Right renal pelvis (tissue), 4 donors: ENCODE measurements around the gene ACYP2. TPM values are rescaled to one million over a fixed set of nuclear protein-coding genes. Genes with fewer than 3 reads are reported as not detected.
"Not testable (repeated sequence)": the region's sequence is repeated elsewhere in the genome, so short reads cannot be mapped to it uniquely, and the experiment has no call there.

Source experiments
- DNase-seq, 4 donors: peaks; one replicate each; pipeline ENCODE4 v3.0.0-alpha.2; 2013; ENCODE audit warnings: low read depth in 4 of 4, low spot score in 3 of 4, missing footprints in 1 of 4
- polyA plus RNA-seq, 4 donors: library from polyadenylated mRNA; unstranded; fragments of 120-200 nt; gene quantifications; one replicate each; pipeline ENCODE4 v1.2.1, GENCODE V29; 2013; ENCODE audit not compliant: insufficient read length in 4 of 4

Gene ACYP2
- polyA plus RNA-seq, 4 donors: 18.7 to 23.9 (median 22.4) TPM

- not testable (repeated sequence) for DNase-seq
Measured at GRCh38 chr2:54096141-54096540, 19.3 kb upstream of the ACYP2 start.

DNA sequence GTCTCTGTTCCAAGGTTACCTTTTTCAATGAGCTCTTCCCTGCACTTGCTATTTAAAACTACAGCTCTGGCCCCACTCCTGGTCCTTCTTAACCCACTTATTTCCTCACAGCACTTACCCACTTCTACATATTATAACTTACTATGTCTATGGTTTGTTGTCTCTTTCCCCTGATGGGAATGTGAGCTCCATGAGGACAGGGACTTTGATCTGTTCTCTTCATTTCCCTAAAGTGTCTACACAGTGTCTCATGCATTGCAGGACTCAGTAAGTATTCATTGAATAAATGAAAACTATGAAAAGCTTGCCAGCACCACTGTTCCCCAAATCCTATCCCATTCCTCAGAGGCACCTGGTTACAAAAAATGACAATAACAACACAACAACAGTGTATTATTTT is 18.3 kb upstream of the ACYP2 start:
- no peak for DNase-seq

DNA sequence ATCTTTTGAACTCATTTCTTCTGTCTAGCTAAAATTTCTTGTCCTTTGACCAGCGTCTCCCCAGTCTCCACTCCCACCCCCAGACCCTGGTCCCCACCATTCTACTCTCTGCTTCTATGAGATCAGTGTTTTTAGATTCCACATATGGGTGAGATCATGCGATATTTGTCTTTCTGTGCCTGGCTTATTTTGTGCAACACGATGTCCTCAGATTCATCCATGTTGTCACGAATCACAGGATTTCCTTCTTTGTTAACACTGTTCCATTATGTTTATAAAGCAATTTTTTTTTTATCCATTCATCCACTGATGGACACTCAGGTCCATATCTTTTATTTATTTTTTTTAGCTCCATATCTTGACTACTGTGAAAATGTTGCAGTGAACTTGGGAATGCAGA is 16.0 kb upstream of the ACYP2 start:
- no peak for DNase-seq

DNA sequence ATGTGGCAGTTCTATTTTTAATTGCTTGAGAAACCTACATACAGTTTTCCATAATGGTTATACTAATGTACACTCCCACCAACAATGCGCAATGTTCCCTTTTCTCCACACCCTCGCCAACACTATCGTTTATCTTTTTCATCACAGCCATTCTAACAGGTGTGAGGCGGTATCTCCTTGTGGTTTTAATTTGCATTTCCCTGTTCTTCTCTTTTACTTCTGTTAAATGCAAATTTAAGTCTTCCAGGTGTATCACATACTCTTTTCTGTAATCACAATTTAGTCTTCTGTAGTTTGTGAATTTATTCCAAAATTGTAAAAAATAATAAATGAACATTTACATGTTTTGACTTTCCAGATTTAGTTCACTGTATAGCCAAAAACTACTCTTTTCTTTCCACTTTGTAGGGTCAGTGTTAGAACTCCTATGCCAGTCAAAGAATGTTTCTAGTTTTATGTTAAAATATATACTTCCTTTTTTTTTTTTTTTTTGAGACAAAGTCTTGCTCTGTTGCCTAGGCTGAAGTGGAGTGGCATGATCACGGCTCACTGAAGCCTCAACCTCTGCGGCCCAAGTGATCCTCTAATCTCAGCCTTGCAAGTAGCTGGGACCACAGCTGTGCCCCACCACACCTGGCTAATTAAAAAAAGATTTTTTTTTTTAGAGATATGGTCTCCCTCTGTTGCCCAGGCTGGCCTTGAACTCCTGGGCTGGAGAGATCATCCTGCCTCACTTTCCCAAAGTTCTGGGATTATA is 15.4 kb upstream of the ACYP2 start:
- no peak for DNase-seq

DNA sequence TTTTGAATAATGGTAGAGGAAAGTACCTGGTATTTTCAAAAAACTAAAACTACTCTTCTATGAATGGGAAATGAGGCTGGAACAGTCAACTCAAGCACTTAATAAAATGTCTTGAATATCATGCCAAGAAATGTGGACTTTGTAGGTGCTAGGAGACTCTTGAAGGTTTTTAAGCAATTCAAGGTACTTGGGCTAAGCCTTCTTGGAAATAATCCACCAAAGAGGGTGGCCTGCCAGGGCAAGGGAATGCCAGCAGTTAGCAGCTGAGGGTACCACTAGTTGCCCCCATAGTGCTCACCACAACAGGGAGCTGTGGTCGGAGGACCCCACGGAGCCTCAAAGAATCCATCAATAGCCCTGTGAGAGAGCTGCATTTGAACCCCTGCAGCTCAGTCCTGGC is 14.6 kb upstream of the ACYP2 start:
- DNase-seq: no peak

- DNase-seq: no peak
Measured at GRCh38 chr2:54103454-54104314, 11.7 kb upstream of the ACYP2 start.

DNA sequence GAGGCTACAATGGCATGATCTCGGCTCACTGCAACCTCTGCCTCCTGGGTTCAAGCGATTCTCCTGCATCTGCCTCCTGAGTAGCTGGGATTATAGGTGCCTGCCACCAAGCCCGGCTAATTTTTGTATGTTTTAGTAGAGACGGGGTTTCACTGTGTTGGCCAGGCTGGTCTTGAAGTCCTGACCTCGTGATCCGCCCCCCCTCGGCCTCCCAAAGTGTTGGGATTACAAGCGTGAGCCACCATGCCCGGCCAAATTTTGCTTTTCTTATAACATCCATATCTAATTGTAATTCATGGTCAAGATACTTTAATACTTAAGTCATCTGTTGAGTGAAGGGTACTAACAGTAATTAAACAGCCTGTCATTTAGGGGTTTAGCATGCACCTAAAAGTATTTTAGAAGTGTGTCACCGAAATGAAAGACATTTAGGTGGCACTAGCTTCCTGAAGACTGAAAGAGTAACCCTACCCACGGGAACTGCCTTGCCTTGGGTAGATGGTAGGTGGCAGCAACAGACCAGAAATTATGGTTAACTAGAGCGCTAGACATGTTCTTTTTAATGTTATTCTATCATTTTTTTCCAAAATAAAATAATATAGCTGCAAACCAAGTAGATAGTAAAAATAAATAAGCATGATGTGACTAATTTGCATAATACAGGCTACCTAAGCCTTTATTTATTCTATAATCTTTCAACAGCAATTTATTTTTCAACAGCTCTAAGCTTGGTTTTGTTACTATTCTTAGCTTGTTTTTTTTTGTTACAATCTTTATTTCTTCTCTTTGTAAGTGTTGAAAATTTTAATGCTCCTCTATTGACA is 8.6 kb upstream of the ACYP2 start:
- DNase-seq: no peak

- DNase-seq: no peak
Measured at GRCh38 chr2:54107455-54107764, 8.0 kb upstream of the ACYP2 start.

GRCh38 chr2:54107903-54108615 is 7.4 kb upstream of the ACYP2 start:
- no peak for DNase-seq

DNA sequence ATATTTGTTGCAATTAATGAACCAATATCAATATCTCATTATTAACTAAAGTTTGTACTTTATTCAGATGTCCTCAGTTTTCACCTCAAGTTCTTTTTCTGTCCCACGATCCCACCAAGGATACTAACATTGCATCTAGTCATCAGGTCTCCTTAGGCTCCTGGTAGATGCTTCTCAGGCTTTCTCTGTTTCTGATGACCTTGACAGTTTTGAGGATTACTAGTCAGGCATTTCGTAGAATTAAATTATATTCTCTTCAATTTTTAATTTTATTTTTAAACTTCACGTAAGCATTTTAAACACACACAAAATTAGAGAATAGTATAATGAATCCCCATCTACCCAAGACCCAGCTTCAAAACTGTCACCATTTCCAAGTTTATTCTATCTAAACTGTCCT is 5.6 kb upstream of the ACYP2 start:
- no peak for DNase-seq

DNA sequence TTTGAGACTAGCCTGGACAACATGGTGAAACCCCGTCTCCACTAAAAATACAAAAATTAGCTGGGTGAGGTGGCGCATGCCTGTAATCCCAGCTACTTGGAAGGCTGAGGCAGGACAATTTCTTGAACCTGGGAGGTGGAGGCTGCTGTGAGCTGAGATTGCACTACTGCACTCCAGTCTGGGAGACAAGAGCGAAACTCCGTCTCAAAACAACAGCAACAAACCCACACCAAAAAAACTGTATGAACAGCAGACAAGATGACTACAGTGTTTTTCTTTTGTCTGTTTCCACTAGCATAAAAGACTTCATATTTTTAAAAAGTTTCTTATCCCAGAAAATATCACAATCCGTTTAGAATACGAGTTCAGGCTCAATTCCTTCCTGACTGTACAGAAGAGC is 936 bp upstream of the ACYP2 start:
- DNase-seq: not testable (repeated sequence)

DNA sequence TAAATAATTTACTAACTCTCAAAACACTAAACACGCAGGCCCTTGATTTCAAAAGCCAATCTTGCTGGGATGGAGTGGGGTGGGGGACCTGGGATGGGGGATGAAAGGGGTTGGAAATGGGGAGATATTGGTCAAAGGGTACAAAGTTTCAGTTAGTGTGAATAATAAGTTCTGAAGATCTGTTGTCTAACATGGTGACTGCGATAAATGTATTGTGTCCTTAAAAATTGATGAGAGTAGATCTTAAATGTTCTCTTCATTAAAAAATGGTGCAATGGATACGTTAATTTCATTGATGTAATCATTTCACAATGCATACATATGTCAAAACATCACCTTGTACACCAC is 505 bp upstream of the ACYP2 start:
- DNase-seq: no peak

GRCh38 chr2:54116598-54116997 is 1.2 kb downstream of the ACYP2 start:
- DNase-seq: not testable (repeated sequence)

- no peak for DNase-seq
Measured at GRCh38 chr2:54120950-54121349, 5.5 kb downstream of the ACYP2 start.

GRCh38 chr2:54122171-54122935 is 6.9 kb downstream of the ACYP2 start:
- DNase-seq: no peak

GRCh38 chr2:54122939-54123338 is 7.5 kb downstream of the ACYP2 start:
- DNase-seq: no peak

GRCh38 chr2:54127174-54127573 is 11.8 kb downstream of the ACYP2 start:
- DNase-seq: not testable (repeated sequence)

GRCh38 chr2:54133056-54133455 is 17.6 kb downstream of the ACYP2 start:
- no peak for DNase-seq

DNA sequence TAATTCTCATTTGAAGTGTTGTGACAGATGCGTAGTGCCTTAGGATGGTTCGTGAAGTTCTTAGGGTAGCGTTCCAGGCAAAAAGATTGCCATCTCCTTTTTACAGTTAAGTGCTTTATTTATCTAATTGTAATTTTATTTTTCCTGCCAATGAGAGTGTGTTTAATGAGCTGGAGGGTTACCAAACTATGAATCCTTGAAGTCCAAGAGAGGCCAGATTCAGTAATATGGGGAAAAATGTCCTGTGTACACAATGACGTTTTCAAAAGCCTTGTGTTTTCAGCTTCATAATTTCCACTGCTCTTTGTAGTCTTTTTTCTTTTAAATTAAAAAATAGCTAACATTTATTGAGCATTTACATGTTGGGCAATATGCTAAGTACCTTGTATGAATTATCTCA is 23.8 kb downstream of the ACYP2 start:
- DNase-seq: no peak

DNA sequence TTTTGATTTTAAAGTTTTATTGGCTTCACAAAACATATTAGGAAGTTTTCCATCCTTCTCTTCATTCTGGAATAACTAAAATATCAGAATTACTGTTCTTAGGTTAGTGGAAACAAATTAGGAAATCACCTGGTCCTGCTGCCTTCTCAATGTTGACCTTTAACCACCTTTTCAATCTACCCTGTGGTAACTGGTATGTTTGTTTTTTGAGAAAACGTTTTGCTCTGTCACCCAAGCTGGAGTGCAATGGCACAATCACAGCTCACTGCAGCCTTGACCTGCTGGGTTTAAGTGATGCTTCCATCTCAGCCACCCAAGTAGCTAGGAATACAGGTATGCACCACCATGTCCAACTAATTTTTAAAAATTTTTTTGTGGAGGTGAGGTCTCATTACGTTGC is 28.4 kb downstream of the ACYP2 start:
- no peak for DNase-seq
